Astrocyte (in vitro differentiated cells and primary cell): ENCODE data around the gene FBXO46.

Experiments
- CTCF ChIP-seq: IDR thresholded peaks from 2 replicates; pipeline ENCODE4 v1.5.1; 2011; ENCODE audit warnings: low read depth, mild to moderate bottlenecking, inconsistent platforms, low read length, moderate library complexity; ENCODE audit not compliant: insufficient read depth
- EZH2 ChIP-seq: IDR thresholded peaks from 2 replicates; pipeline ENCODE4 v1.6.1; 2012; ENCODE audit warnings: mild to moderate bottlenecking, low read length, inconsistent platforms; ENCODE audit not compliant: insufficient read depth

DNA sequence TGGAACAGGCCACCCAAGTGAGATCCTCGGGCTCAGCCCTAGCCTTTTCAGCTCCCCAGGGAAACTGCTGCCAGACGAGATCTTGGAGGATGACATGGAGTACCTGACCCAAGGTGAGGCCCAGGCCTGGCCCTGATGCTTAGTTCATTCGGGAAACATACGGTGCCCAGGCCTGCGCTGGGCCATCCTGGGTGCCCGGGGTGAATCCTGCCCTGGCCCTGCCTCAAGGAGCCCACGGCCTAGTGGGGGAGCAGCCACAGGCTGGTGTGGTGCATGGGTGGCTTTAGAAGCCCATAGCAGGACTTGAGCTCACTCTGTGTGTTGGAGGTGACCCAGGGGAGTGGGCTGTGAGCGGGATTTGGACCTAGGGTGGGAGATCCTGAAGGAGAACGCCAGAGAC lies 28.2 kb upstream of the FBXO46 start:
- no peak for TF ChIP-seq CTCF
- TF ChIP-seq EZH2 = no peak
